ENCODE results near the gene KCNN3.

The KCNN3 gene

GRCh38 chr1:154837672-154838171 is 32.4 kb downstream of the KCNN3 start:
- TF ChIP-seq, protein P1, sequence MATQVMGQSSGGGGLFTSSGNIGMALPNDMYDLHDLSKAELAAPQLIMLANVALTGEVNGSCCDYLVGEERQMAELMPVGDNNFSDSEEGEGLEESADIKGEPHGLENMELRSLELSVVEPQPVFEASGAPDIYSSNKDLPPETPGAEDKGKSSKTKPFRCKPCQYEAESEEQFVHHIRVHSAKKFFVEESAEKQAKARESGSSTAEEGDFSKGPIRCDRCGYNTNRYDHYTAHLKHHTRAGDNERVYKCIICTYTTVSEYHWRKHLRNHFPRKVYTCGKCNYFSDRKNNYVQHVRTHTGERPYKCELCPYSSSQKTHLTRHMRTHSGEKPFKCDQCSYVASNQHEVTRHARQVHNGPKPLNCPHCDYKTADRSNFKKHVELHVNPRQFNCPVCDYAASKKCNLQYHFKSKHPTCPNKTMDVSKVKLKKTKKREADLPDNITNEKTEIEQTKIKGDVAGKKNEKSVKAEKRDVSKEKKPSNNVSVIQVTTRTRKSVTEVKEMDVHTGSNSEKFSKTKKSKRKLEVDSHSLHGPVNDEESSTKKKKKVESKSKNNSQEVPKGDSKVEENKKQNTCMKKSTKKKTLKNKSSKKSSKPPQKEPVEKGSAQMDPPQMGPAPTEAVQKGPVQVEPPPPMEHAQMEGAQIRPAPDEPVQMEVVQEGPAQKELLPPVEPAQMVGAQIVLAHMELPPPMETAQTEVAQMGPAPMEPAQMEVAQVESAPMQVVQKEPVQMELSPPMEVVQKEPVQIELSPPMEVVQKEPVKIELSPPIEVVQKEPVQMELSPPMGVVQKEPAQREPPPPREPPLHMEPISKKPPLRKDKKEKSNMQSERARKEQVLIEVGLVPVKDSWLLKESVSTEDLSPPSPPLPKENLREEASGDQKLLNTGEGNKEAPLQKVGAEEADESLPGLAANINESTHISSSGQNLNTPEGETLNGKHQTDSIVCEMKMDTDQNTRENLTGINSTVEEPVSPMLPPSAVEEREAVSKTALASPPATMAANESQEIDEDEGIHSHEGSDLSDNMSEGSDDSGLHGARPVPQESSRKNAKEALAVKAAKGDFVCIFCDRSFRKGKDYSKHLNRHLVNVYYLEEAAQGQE (IDR thresholded peaks at IDR 0.05; ENCODE audit: insufficient read depth in 1 of 2, low read depth in 2 of 2, low read length in 2 of 2): no peak
- TF ChIP-seq SIN3A (IDR thresholded peaks at IDR 0.05; ENCODE audit: borderline replicate concordance, insufficient read depth, low read length) (no peak), POLR2AphosphoS5 (IDR thresholded peaks at IDR 0.05; ENCODE audit: low read depth, low read length) (no peak), TAF1 (IDR thresholded peaks at IDR 0.05; ENCODE audit: borderline replicate concordance, insufficient read depth, low read length) (no peak), FOXP2 (optimal IDR thresholded peaks at IDR 0.05; ENCODE audit: borderline replicate concordance, extremely low read depth, extremely low read length, insufficient read depth) (no peak)

DNA sequence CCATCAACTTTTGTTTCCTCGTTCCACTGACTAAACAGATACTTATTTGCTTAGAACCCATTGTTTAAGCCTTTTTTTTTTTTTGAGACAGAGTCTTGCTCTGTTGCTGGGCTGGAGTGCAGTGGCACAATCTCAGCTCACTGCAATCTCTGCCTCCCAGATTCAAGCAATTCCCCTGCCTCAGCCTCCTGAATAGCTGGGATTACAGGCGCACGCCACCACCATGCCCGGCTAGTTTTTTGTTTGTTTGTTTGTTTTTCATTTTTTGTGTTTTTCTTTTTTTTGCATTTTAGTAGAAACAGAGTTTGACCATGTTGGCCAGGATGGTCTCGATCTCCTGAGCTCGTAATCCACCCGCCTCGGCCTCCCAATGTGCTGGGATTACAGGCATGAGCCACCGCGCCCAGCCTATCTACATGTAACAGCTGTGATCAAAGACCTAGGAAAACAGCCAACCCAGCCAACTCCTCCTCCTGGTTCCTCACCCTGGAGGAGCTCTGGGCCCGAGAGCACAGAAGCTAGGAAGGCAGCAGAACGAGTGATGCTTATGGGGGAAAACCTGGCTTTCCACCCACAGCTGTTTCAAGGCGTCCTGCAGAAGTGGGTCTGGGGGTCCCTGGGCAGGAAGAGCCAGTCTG is 32.9 kb downstream of the KCNN3 start:
- TF ChIP-seq, protein P1 (IDR thresholded peaks at IDR 0.05; ENCODE audit: insufficient read depth in 1 of 2, low read depth in 2 of 2, low read length in 2 of 2): no peak
- TF ChIP-seq FOXP2 (optimal IDR thresholded peaks at IDR 0.05; ENCODE audit: borderline replicate concordance, extremely low read depth, extremely low read length, insufficient read depth): no peak
- no peak for TF ChIP-seq TAF1 (IDR thresholded peaks at IDR 0.05; ENCODE audit: borderline replicate concordance, insufficient read depth, low read length)
- no peak for TF ChIP-seq SIN3A (IDR thresholded peaks at IDR 0.05; ENCODE audit: borderline replicate concordance, insufficient read depth, low read length)
- no peak for TF ChIP-seq POLR2AphosphoS5 (IDR thresholded peaks at IDR 0.05; ENCODE audit: low read depth, low read length)

GRCh38 chr1:154835531-154836324 is 34.4 kb downstream of the KCNN3 start:
- TF ChIP-seq FOXP2 (optimal IDR thresholded peaks at IDR 0.05; ENCODE audit: borderline replicate concordance, extremely low read depth, extremely low read length, insufficient read depth) (no peak), TAF1 (IDR thresholded peaks at IDR 0.05; ENCODE audit: borderline replicate concordance, insufficient read depth, low read length) (no peak), SIN3A (IDR thresholded peaks at IDR 0.05; ENCODE audit: borderline replicate concordance, insufficient read depth, low read length) (no peak)
- TF ChIP-seq, protein P1 (IDR thresholded peaks at IDR 0.05; ENCODE audit: insufficient read depth in 1 of 2, low read depth in 2 of 2, low read length in 2 of 2): no peak

- TF ChIP-seq, protein P1 (IDR thresholded peaks at IDR 0.05; ENCODE audit: insufficient read depth in 1 of 2, low read depth in 2 of 2, low read length in 2 of 2): no peak
- TF ChIP-seq FOXP2 (optimal IDR thresholded peaks at IDR 0.05; ENCODE audit: borderline replicate concordance, extremely low read depth, extremely low read length, insufficient read depth) (no peak), POLR2AphosphoS5 (IDR thresholded peaks at IDR 0.05; ENCODE audit: low read depth, low read length) (no peak), TAF1 (IDR thresholded peaks at IDR 0.05; ENCODE audit: borderline replicate concordance, insufficient read depth, low read length) (no peak), SIN3A (IDR thresholded peaks at IDR 0.05; ENCODE audit: borderline replicate concordance, insufficient read depth, low read length) (no peak)
Observed at GRCh38 chr1:154833841-154834240, 36.2 kb downstream of the KCNN3 start.

Data from PFSK-1 (cell line).